GM12801 (cell line): Measurements from ENCODE around the gene STK11IP.

Source experiments
- TF ChIP-seq, protein P1 (sequence below): IDR thresholded peaks from one replicate; pipeline ENCODE4 v1.5.1; 2011; ENCODE audit warnings: control low read depth; ENCODE audit not compliant: insufficient read length; ENCODE audit errors: extremely low read depth

STK11IP gene

DNA sequence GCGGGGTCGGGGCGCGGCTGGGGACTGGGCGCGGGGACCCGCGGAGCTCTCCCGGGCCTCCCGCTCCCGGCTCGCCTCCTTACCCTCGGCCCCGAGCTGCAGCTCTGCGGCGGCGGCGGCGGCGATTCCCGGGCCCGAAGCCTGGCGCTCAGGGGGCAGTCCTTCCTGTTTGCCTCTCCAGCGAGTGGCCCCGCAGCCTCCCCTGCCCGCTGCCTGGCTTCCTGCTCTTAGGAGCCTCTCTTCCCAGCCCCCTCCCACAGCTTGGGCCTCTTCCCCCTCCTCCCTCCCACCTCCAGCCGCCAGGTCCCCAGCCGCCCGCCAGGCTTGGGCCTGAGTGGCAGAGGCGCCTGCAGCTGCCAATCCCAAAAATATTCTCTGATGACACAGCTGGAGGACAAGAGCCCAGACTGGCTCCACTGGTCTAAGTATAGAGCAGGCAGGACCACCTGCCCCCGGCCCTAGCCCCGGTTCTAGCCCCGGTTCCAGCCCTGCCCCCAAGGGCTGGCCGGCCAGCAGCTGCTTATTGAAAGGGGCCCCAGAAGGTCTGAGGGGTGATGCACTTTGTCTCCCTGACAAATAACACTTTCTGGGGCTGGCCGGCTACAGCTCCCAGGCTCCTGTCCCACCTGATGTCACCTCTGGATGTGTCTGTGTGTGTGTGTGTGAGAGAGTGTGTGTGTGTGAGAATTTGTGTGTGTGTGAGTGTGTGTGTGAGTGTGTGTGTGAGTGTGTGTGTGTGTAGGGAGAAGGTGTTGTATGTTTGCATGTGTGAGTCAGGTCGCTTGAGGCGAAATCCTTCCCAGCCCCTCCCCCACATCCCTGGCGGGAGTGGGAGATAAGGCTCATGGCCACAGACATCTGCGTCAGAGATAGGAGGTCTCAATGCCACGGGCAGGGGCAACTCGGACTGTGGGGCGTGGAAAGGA, 26.1 kb upstream of the STK11IP start, which contains the start of gene OBSL1:
OBSL1 (minus strand) TSS at position 229 of the 926 bp plus-strand sequence. CDS start 307 bp downstream, outside the sequence.
- TF ChIP-seq, protein P1, sequence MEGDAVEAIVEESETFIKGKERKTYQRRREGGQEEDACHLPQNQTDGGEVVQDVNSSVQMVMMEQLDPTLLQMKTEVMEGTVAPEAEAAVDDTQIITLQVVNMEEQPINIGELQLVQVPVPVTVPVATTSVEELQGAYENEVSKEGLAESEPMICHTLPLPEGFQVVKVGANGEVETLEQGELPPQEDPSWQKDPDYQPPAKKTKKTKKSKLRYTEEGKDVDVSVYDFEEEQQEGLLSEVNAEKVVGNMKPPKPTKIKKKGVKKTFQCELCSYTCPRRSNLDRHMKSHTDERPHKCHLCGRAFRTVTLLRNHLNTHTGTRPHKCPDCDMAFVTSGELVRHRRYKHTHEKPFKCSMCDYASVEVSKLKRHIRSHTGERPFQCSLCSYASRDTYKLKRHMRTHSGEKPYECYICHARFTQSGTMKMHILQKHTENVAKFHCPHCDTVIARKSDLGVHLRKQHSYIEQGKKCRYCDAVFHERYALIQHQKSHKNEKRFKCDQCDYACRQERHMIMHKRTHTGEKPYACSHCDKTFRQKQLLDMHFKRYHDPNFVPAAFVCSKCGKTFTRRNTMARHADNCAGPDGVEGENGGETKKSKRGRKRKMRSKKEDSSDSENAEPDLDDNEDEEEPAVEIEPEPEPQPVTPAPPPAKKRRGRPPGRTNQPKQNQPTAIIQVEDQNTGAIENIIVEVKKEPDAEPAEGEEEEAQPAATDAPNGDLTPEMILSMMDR: no peak

DNA sequence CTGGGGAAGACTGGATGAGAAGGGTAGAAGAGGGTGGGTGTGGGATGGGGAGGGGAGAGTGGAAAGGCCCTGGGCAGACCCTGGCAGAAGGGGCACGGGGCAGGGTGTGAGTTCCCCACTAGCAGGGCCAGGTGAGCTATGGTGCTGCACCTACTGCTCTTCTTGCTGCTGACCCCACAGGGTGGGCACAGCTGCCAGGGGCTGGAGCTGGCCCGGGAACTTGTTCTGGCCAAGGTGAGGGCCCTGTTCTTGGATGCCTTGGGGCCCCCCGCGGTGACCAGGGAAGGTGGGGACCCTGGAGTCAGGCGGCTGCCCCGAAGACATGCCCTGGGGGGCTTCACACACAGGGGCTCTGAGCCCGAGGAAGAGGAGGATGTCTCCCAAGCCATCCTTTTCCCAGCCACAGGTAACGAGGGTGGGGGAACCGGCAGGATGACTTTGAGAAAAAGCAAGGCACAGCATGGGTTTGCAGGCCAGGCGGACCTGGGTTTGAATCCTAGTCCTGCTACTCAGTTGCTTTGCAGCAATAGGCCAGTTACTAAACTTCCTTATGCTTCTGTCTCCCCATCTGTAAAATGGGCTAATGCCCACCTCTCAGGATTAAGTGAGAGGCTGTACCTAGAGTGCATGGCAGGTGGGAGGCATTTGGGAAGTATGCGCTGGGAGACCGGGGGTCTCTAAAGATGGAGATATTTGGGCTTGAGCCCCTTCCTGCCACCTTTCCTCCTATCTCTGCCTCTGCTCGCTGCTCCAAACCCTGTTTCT, 25.2 kb upstream of the STK11IP start, which contains the start of gene INHA:
INHA (plus strand) TSS at position 74 of the 765 bp plus-strand sequence; CDS start at position 139, 65 bp downstream.
- TF ChIP-seq, protein P1: no peak

DNA sequence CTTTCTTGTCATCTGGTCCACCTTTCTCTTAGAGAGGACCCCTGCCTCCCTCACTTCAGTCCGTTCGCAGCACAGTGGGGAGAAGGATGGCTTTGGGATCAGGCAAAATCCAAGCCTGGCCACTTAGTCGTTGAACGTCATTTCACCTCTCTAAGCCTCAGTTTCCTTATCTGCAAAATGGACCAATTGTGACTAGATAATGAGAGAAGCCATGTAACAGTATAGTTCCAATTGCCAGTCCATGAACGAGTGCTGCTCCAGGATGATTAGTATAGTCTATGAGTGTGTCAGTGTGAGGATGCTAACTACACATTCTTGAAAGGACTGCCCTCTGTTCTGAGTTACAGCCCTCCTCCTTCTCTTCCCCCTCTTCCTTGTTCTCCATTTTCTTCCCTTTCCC, 24.5 kb upstream of the STK11IP start:
- TF ChIP-seq, protein P1: no peak

DNA sequence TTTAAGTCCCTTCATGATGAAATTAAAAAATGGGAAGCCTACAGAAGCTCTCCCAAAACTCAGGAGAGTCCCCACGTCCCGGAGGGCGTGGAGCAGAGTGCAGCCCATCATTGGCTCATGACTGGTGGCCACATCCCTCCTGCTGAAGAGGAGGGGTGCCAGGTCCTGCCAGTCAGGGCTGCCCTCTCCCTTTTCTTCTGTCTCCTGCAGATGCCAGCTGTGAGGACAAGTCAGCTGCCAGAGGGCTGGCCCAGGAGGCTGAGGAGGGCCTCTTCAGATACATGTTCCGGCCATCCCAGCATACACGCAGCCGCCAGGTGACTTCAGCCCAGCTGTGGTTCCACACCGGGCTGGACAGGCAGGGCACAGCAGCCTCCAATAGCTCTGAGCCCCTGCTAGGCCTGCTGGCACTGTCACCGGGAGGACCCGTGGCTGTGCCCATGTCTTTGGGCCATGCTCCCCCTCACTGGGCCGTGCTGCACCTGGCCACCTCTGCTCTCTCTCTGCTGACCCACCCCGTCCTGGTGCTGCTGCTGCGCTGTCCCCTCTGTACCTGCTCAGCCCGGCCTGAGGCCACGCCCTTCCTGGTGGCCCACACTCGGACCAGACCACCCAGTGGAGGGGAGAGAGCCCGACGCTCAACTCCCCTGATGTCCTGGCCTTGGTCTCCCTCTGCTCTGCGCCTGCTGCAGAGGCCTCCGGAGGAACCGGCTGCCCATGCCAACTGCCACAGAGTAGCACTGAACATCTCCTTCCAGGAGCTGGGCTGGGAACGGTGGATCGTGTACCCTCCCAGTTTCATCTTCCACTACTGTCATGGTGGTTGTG, 23.0 kb upstream of the STK11IP start:
- TF ChIP-seq, protein P1: no peak

DNA sequence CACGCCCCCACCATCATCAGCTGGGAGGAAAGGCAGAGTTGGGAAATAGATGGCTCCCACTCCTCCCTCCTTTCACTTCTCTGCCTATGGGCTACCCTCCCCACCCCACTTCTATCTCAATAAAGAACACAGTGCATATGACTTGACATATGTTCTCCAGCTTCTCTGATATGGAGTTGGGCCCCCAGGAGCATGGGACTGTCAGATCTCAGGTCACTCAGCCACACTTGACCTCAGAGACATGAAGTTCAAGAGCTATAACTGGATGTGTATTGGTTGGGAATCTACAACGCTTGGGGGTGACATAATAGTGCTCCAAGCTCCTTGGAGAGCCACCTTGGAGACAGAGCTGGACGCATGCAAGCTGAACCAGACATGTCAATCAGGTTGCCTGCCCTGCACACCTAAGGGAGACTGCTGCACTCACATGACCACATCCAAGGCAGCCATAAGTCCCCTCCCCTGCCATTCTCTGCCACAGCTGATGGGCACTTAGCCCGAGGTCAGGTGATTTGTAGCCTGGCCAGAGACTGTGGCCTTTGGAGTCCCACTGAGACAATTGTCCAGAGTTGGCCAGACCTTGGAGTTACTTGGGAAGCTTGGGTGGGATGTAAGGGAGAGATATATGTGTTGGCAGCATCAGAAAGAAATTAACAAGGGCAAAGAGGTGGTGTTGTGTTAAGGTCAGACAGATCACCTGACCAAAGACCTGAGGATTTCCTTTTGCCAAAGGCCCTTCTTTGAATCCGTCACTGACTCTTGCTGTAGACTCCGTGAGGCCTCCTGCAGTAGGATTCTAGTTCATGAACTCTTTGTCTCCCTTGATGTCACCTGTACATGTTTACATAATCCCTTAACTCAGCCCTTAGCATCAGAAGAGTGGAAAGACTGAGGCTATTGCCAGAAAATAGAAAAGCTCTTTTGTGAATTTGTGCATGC, 21.8 kb upstream of the STK11IP start:
- TF ChIP-seq, protein P1: no peak

DNA sequence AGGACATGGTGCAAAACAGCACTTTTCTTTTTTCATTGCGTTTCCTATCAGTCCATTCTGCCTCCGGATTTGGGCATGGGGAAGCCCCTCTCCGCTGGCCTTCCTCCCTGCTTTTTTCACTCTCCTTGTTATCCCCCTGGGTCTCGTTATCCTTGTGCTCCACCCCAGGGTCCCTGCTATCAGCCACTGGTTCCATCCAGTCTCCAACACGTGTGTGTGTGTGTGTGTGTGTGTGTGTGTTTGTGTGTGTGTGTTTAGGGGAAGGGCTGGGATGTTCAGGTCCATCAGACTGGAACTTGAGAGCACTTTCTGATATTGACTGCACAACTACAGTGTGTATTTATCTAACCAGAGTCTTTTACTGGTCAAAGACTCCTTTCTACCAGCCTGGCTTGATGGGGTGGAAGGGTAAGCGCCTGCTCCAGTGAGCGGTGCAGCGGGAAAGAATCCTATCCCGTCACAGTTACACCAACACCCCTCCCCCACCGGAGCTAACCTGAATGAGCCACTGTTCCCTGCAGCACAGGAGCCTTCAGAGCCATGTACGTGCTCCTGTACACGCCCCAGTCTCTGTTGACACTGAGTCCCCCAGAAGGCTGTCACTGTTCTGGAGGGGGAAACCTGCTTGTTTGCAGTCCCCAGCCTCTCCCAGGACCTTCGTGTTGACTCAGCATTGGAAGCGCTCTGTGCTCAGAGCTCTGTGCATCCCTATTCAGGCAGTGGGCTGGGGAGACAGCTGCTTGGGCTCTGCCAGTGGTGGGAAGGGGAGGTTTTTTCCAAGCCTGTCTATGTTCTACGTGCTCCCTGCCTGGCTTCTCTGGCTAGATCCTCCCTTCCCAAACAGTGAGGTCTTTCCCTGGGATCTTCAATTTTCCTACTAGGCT, 20.9 kb upstream of the STK11IP start:
- TF ChIP-seq, protein P1: no peak
